ENCODE data around the gene SPINK4.

DNA sequence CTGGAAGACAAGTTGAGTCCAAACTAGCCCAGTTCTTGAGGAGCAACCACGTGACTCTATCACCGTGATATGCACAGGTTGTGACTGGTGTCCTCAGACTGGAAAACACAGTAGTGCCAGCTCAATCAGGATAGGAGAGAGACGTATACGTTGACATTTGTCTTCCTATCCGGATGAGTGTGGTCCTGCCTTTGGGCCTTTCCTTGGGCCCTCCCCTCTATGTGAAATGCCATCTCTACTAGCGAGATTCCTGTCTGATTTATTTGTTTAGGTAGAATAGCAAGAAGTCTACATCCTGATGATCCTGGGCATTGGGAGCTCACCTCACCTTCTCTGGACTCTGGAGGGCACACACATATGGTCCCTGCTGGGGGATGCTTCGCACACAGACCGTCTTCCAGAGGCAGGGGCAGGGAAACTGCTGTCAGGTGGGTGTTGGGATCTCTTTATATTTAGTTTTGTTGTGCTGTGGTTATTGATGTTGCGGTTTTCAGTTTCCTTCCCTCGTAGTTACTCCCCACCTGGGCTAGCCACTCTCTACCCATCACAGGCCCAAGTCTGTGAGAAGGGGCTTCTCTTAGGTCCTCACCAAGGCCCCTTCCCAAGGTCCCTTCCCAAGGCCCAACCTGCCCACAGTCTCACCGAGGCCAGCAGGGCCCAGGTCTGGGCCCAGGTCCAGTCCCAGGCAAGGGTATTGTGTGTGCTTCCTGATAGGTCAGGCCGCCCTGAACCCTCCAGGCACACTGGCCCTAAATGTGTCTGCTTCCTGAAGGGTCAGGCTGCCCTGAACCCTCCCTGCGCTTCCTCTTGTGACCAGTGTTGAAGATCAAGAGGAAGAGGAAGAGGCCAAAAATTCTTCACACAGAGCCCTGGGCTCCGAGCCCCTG lies 19.0 kb upstream of the SPINK4 start:
- TF ChIP-seq CTCF (IDR thresholded peaks at IDR 0.05): no peak
- no peak for TF ChIP-seq POLR2AphosphoS5 (IDR thresholded peaks at IDR 0.05)
